Astrocyte (in vitro differentiated cells and primary cell): ENCODE results near the gene PIK3C2G. TPM values are rescaled to one million over a fixed set of nuclear protein-coding genes. Genes with fewer than 3 reads are reported as not detected.

ENCODE experiments used
- DNase-seq: peaks from one replicate; pipeline ENCODE4 v3.0.0-alpha.2; 2010; ENCODE audit warnings: low read depth
- FAIRE-seq: peaks from 2 replicates; lab custom pipeline; 2011; peaks lifted over from hg19 to GRCh38; lab: Jason Lieb, UNC
- H2AFZ ChIP-seq: 2 replicates; pipeline ENCODE4 v1.6.0; 2012; ENCODE audit warnings: low read depth, low read length, inconsistent platforms
- H3K27ac ChIP-seq: 2 replicates; pipeline ENCODE4 v1.5.1; 2011; ENCODE audit warnings: low read depth, low read length, inconsistent platforms
- H3K27me3 ChIP-seq: 2 replicates; pipeline ENCODE4 v1.6.0; 2011; ENCODE audit warnings: low read length, inconsistent platforms; ENCODE audit not compliant: insufficient read depth
- H3K36me3 ChIP-seq: 2 replicates; pipeline ENCODE4 v1.5.1; 2011; ENCODE audit warnings: low read length, inconsistent platforms; ENCODE audit not compliant: insufficient read depth
- H3K4me1 ChIP-seq: 2 replicates; pipeline ENCODE4 v1.5.1; 2011; ENCODE audit warnings: low read length, inconsistent platforms; ENCODE audit not compliant: insufficient read depth
- H3K4me2 ChIP-seq: 2 replicates; pipeline ENCODE4 v1.6.0; 2012; ENCODE audit warnings: low read length, inconsistent platforms
- H3K4me3 ChIP-seq: 2 replicates; pipeline ENCODE4 v1.5.1; 2011; ENCODE audit warnings: low read depth, mild to moderate bottlenecking, low read length, inconsistent platforms; ENCODE audit not compliant: insufficient read depth
- H3K79me2 ChIP-seq: 2 replicates; pipeline ENCODE4 v1.6.0; 2012; ENCODE audit warnings: mild to moderate bottlenecking, low read length, inconsistent platforms; ENCODE audit not compliant: insufficient read depth
- H3K9ac ChIP-seq: 2 replicates; pipeline ENCODE4 v1.6.0; 2012; ENCODE audit warnings: mild to moderate bottlenecking, low read length, inconsistent platforms
- H3K9me3 ChIP-seq: 2 replicates; pipeline ENCODE4 v1.5.1; 2012; ENCODE audit warnings: low read depth, mild to moderate bottlenecking, low read length, inconsistent platforms; ENCODE audit not compliant: insufficient read depth
- H4K20me1 ChIP-seq: 2 replicates; pipeline ENCODE4 v1.6.0; 2012; ENCODE audit warnings: low read length, inconsistent platforms; ENCODE audit not compliant: insufficient read depth
- H3K27ac Mint-ChIP-seq: one replicate; pipeline ENCODE4 v1.8.0; 2021; ENCODE audit warnings: mild to moderate bottlenecking, mixed read lengths; ENCODE audit not compliant: unreplicated experiment
- H3K27me3 Mint-ChIP-seq: one replicate; pipeline ENCODE4 v1.8.0; 2021; ENCODE audit warnings: low read depth, mixed read lengths; ENCODE audit not compliant: unreplicated experiment
- H3K36me3 Mint-ChIP-seq: one replicate; pipeline ENCODE4 v1.8.0; 2021; ENCODE audit warnings: low read depth, mixed read lengths; ENCODE audit not compliant: unreplicated experiment
- H3K4me1 Mint-ChIP-seq: one replicate; pipeline ENCODE4 v1.8.0; 2021; ENCODE audit warnings: low read depth, mixed read lengths; ENCODE audit not compliant: unreplicated experiment
- H3K4me3 Mint-ChIP-seq: one replicate; pipeline ENCODE4 v1.8.0; 2021; ENCODE audit warnings: mild to moderate bottlenecking, moderate library complexity, mixed read lengths; ENCODE audit not compliant: unreplicated experiment
- H3K9me3 Mint-ChIP-seq: one replicate; pipeline ENCODE4 v1.8.0; 2021; ENCODE audit warnings: mild to moderate bottlenecking, mixed read lengths; ENCODE audit not compliant: unreplicated experiment
- EZH2 ChIP-seq: IDR thresholded peaks from 2 replicates; pipeline ENCODE4 v1.6.1; 2012; ENCODE audit warnings: mild to moderate bottlenecking, low read length, inconsistent platforms; ENCODE audit not compliant: insufficient read depth
- total RNA-seq: library from RNA; stranded (reverse); gene quantifications from 2 replicates; pipeline ENCODE4 v1.2.1, GENCODE V29; 2021
- TF ChIP-seq, protein P1 (sequence below): IDR thresholded peaks from 2 replicates; pipeline ENCODE4 v1.5.1; 2011; ENCODE audit warnings: low read depth, mild to moderate bottlenecking, inconsistent platforms, low read length, moderate library complexity; ENCODE audit not compliant: insufficient read depth

Gene PIK3C2G
- total RNA-seq, 1 donor from 2014 or later, result 0.05 TPM

DNA sequence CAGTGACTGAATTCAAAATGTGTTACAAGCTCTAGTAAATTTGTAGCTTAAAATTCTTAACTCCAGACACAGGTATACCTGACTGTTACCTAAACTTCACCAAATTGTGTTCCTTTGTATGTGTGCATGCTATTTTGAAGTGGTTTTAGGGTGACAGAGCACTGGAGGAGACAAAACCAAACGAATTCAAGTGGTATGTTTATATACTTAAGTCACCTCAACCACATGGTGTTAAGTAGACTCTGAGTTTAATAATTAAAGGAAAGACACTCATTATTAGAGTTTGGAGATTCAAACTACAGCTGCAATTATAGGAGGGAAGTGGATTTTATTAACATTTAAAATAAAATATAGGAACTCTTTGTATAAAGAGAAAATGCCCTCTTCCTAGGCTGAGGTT is 392.1 kb downstream of the PIK3C2G start:
- Histone ChIP-seq H2AFZ (no peak overlapping the region), H3K27me3 (no peaks in the 10 kb centered on the region), H3K9ac (no peak overlapping the region), H3K27ac (no peak overlapping the region), H3K36me3 (no peaks in the 10 kb centered on the region), H3K4me2 (no peak overlapping the region), H3K79me2 (no peaks in the 10 kb centered on the region), H3K4me3 (no peak overlapping the region), H3K9me3 (no peaks in the 10 kb centered on the region), H4K20me1 (no peaks in the 10 kb centered on the region), H3K4me1 (no peaks in the 10 kb centered on the region)
- FAIRE-seq, result no peak
- no peaks in the 10 kb centered on the region for H3K4me1 Mint-ChIP-seq
- peaks cover 4% of the 10 kb centered on the region for H3K9me3 Mint-ChIP-seq
- no peaks in the 10 kb centered on the region for H3K36me3 Mint-ChIP-seq
- no peak for DNase-seq
- H3K27ac Mint-ChIP-seq, result no peak overlapping the region
- no peak overlapping the region for H3K4me3 Mint-ChIP-seq
- TF ChIP-seq EZH2, result no peak
- TF ChIP-seq, protein P1, sequence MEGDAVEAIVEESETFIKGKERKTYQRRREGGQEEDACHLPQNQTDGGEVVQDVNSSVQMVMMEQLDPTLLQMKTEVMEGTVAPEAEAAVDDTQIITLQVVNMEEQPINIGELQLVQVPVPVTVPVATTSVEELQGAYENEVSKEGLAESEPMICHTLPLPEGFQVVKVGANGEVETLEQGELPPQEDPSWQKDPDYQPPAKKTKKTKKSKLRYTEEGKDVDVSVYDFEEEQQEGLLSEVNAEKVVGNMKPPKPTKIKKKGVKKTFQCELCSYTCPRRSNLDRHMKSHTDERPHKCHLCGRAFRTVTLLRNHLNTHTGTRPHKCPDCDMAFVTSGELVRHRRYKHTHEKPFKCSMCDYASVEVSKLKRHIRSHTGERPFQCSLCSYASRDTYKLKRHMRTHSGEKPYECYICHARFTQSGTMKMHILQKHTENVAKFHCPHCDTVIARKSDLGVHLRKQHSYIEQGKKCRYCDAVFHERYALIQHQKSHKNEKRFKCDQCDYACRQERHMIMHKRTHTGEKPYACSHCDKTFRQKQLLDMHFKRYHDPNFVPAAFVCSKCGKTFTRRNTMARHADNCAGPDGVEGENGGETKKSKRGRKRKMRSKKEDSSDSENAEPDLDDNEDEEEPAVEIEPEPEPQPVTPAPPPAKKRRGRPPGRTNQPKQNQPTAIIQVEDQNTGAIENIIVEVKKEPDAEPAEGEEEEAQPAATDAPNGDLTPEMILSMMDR, result no peak
- H3K27me3 Mint-ChIP-seq, result peaks cover 2% of the 10 kb centered on the region

DNA sequence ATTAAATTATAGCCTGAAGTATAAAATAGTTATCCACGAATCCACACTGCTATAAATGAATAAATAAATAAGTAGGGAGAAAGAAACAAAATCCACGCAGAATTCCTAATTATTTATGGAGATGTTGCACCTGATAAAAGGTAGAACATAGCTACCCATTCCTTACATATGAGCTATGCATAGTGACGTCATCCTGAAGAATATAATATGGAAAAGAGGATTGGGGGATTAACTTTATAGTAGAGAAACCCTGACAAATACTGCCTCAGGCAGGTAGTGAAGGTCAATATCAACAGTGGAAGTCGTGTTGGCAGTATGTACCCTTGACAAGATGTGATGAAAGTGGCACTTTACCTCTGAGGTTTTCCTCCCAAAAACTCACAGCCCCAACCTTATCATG is 394.0 kb downstream of the PIK3C2G start:
- Histone ChIP-seq H3K36me3 (no peaks in the 10 kb centered on the region), H3K4me3 (no peak overlapping the region), H3K9ac (no peak overlapping the region), H3K79me2 (no peaks in the 10 kb centered on the region), H3K4me2 (no peak overlapping the region), H3K27ac (no peak overlapping the region), H3K9me3 (no peaks in the 10 kb centered on the region), H3K27me3 (no peaks in the 10 kb centered on the region), H3K4me1 (no peaks in the 10 kb centered on the region), H2AFZ (no peak overlapping the region), H4K20me1 (no peaks in the 10 kb centered on the region)
- DNase-seq (no peak), FAIRE-seq (no peak)
- TF ChIP-seq, protein P1, result no peak
- TF ChIP-seq EZH2, result no peak
- no peak overlapping the region for H3K27ac Mint-ChIP-seq
- H3K27me3 Mint-ChIP-seq, result no peaks in the 10 kb centered on the region
- peaks cover 4% of the 10 kb centered on the region for H3K9me3 Mint-ChIP-seq
- no peak overlapping the region for H3K4me3 Mint-ChIP-seq
- H3K36me3 Mint-ChIP-seq, result no peaks in the 10 kb centered on the region
- H3K4me1 Mint-ChIP-seq, result no peaks in the 10 kb centered on the region

DNA sequence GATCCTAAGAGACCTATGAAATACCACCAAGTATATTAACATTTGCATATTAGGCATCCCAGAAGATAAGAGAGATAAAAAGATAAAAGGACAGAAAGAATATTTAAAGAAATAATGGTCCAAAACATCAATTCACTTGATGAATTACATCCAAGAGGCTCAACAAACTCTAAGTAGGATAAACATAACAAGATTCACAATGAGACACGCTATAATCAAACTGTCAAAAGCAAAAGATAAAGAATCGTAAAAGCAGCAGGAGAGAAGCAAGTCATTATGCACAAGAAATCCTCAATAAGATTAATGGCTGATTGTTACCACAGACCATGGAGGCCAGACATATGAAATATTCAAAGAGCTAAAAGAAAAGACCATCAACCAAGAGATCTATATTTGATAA is 396.9 kb downstream of the PIK3C2G start:
- no peak overlapping the region for H3K27ac Mint-ChIP-seq
- no peak for TF ChIP-seq EZH2
- TF ChIP-seq, protein P1, result no peak
- no peaks in the 10 kb centered on the region for H3K27me3 Mint-ChIP-seq

More for the DNA sequence above, 396.9 kb downstream of the PIK3C2G start:
- H3K79me2 ChIP-seq, result no peaks in the 10 kb centered on the region
- H3K36me3 ChIP-seq, result no peaks in the 10 kb centered on the region
- H3K4me3 ChIP-seq, result no peak overlapping the region
- no peaks in the 10 kb centered on the region for H3K36me3 Mint-ChIP-seq
- H2AFZ ChIP-seq, result no peak overlapping the region
- no peaks in the 10 kb centered on the region for H3K9me3 ChIP-seq
- H3K4me3 Mint-ChIP-seq, result no peak overlapping the region
- no peak overlapping the region for H3K9ac ChIP-seq
- H3K9me3 Mint-ChIP-seq, result peaks cover 6% of the 10 kb centered on the region
- H3K4me1 ChIP-seq, result no peaks in the 10 kb centered on the region
- no peaks in the 10 kb centered on the region for H3K27me3 ChIP-seq
- no peaks in the 10 kb centered on the region for H4K20me1 ChIP-seq
- DNase-seq, result no peak
- FAIRE-seq, result no peak
- no peak overlapping the region for H3K27ac ChIP-seq
- no peak overlapping the region for H3K4me2 ChIP-seq
- H3K4me1 Mint-ChIP-seq, result no peaks in the 10 kb centered on the region
